OCI-LY7 (cell line): Measurements from ENCODE around the gene TEKT5. TPM values are rescaled to one million over a fixed set of nuclear protein-coding genes. Genes with fewer than 3 reads are reported as not detected.

Source experiments
- BruUV-seq: library from RNA; stranded (reverse); fragments of 400-500 nt; replicated peaks from 2 replicates; lab custom pipeline; 2021; lab: Mats Ljungman, UMichigan
- CTCF ChIA-PET: fragments of 300-600 bp; sonication (Branson Sonifier 250); formaldehyde crosslinking; loops from one replicate; lab custom pipeline; 2022; ENCODE audit warnings: antibody characterized with exemption; ENCODE audit not compliant: unreplicated experiment; lab: Charles Lee
- POLR2A ChIA-PET: fragments of 300-600 bp; sonication (Branson Sonifier 250); formaldehyde crosslinking; loops from one replicate; lab custom pipeline; 2022; ENCODE audit warnings: antibody characterized with exemption; lab: Charles Lee
- DNase-seq: peaks from one replicate; pipeline ENCODE4 v3.0.0-alpha.2; 2015; ENCODE audit warnings: low spot score
- H2AFZ ChIP-seq: fragments of 200-600 bp; sonication (generic), shearing (Covaris generic); 2 replicates; pipeline ENCODE4 v1.6.1; 2014; ENCODE audit warnings: mild to moderate bottlenecking, antibody characterized with exemption, low read length, moderate library complexity
- H3K27ac ChIP-seq: fragments of 200-600 bp; sonication (generic); 2 replicates; pipeline ENCODE4 v1.5.1; 2014; ENCODE audit warnings: mixed run types, low read depth, mild to moderate bottlenecking, moderate library complexity, low read length, inconsistent platforms; ENCODE audit not compliant: poor library complexity, severe bottlenecking
- H3K36me3 ChIP-seq: fragments of 200-600 bp; sonication (generic); 2 replicates; pipeline ENCODE4 v1.6.1; 2014; ENCODE audit warnings: mild to moderate bottlenecking, antibody characterized with exemption, low read length, moderate library complexity, mixed read lengths; ENCODE audit not compliant: insufficient read depth
- H3K4me1 ChIP-seq: fragments of 200-600 bp; sonication (generic); 2 replicates; pipeline ENCODE4 v1.5.1; 2014; ENCODE audit warnings: mild to moderate bottlenecking, low read length; ENCODE audit not compliant: insufficient read depth, poor library complexity, severe bottlenecking
- H3K4me2 ChIP-seq: fragments of 200-600 bp; sonication (generic); 2 replicates; pipeline ENCODE4 v1.6.1; 2014; ENCODE audit warnings: mild to moderate bottlenecking, low read length
- H3K4me3 ChIP-seq: fragments of 200-600 bp; sonication (generic); 2 replicates; pipeline ENCODE4 v1.5.1; 2014; ENCODE audit warnings: mild to moderate bottlenecking, low read depth, low read length; ENCODE audit not compliant: poor library complexity, severe bottlenecking
- H3K79me2 ChIP-seq: fragments of 200-600 bp; sonication (generic); 2 replicates; pipeline ENCODE4 v1.6.1; 2016; ENCODE audit warnings: low read depth, mild to moderate bottlenecking, low read length, moderate library complexity, mixed read lengths; ENCODE audit not compliant: insufficient read depth
- H3K9me2 ChIP-seq: fragments of 200-600 bp; sonication (generic); 2 replicates; pipeline ENCODE4 v1.6.1; 2016; ENCODE audit warnings: mild to moderate bottlenecking, low read length, mixed read lengths; ENCODE audit not compliant: insufficient read depth
- H3K9me3 ChIP-seq: fragments of 200-600 bp; sonication (generic); 2 replicates; pipeline ENCODE4 v1.6.1; 2014; ENCODE audit warnings: mild to moderate bottlenecking, mixed run types, low read length, mixed read lengths
- H4K20me1 ChIP-seq: fragments of 200-600 bp; sonication (generic); 2 replicates; pipeline ENCODE4 v1.6.1; 2014; ENCODE audit warnings: mild to moderate bottlenecking, antibody characterized with exemption, low read length, moderate library complexity, mixed read lengths; ENCODE audit not compliant: insufficient read depth
- CTCF ChIP-seq: fragments of 200-600 bp; sonication (generic); conservative IDR thresholded peaks from 2 replicates; pipeline ENCODE4 v1.5.1; 2014; ENCODE audit warnings: mild to moderate bottlenecking, antibody characterized with exemption, low read length, moderate library complexity, mixed read lengths
- EZH2phosphoT487 ChIP-seq: fragments of 200-600 bp; sonication (generic); IDR thresholded peaks from 2 replicates; pipeline ENCODE4 v1.6.1; 2018; ENCODE audit warnings: low read depth, borderline replicate concordance, mild to moderate bottlenecking, mixed run types, antibody characterized with exemption, low read length, moderate library complexity, mixed read lengths
- intact Hi-C: fragments of 100-400 bp; cut with micrococcal nuclease; formaldehyde crosslinking; loops from one replicate; pipeline ENCODE4 v1.10.0; 2022; ENCODE audit not compliant: unreplicated experiment
- total RNA-seq, 2 experiments: library from RNA; depleted of rRNA in 1 of 2; stranded (reverse); fragments of >200 nt in 1 of 2; shearing (Covaris generic) in 1 of 2; gene quantifications; 2 replicates each; pipeline ENCODE4 v1.2.3, GENCODE V29; 2014 to 2022

The TEKT5 gene
- total RNA-seq, 2 experiments from 2014 or later, result 0.32 to 0.74 TPM

GRCh38 chr16:10671729-10672128 is 23.0 kb downstream of the TEKT5 start:
- DNase-seq, result no peak
- Histone ChIP-seq H3K9me2 (no peaks in the 10 kb centered on the region), H3K9me3 (no peaks in the 10 kb centered on the region), H3K4me3 (no peak overlapping the region), H2AFZ (no peak overlapping the region), H3K27ac (no peak overlapping the region), H3K79me2 (no peaks in the 10 kb centered on the region), H3K36me3 (no peaks in the 10 kb centered on the region), H3K4me2 (no peak overlapping the region), H3K4me1 (no peaks in the 10 kb centered on the region), H4K20me1 (no peaks in the 10 kb centered on the region)
- no TSS peak for BruUV-seq
- POLR2A ChIA-PET, result no interaction called here
- intact Hi-C loops, result no loop called here
- TF ChIP-seq EZH2phosphoT487 (no peak), CTCF (no peak)
- CTCF ChIA-PET, result no interaction called here

GRCh38 chr16:10669791-10670190 is 24.9 kb downstream of the TEKT5 start:
- DNase-seq, result no peak
- POLR2A ChIA-PET, result no interaction called here
- Histone ChIP-seq H3K4me3 (no peak overlapping the region), H3K9me2 (no peaks in the 10 kb centered on the region), H3K4me2 (no peak overlapping the region), H3K27ac (no peak overlapping the region), H3K79me2 (no peaks in the 10 kb centered on the region), H3K9me3 (no peaks in the 10 kb centered on the region), H2AFZ (no peak overlapping the region), H4K20me1 (no peaks in the 10 kb centered on the region), H3K36me3 (no peaks in the 10 kb centered on the region), H3K4me1 (no peaks in the 10 kb centered on the region)
- no TSS peak for BruUV-seq
- no peak for TF ChIP-seq EZH2phosphoT487
- no peak for TF ChIP-seq CTCF
- intact Hi-C loops, result no loop called here
- CTCF ChIA-PET, result no interaction called here

- BruUV-seq, result no TSS peak
Observed at GRCh38 chr16:10668322-10669045, 26.2 kb downstream of the TEKT5 start.

More at GRCh38 chr16:10668322-10669045, 26.2 kb downstream of the TEKT5 start:
- Histone ChIP-seq H3K79me2 (no peaks in the 10 kb centered on the region), H3K36me3 (no peaks in the 10 kb centered on the region), H3K9me3 (no peaks in the 10 kb centered on the region), H3K4me1 (no peaks in the 10 kb centered on the region), H3K27ac (no peak overlapping the region), H3K4me2 (no peak overlapping the region), H3K9me2 (no peaks in the 10 kb centered on the region), H2AFZ (no peak overlapping the region), H3K4me3 (no peak overlapping the region), H4K20me1 (no peaks in the 10 kb centered on the region)
- POLR2A ChIA-PET, result interaction anchor here (0.7 kb wide), 1 partner anchor 305 kb away, joined by 4 read pairs; no protein-coding TSS in a partner anchor
- intact Hi-C loops, result no loop called here
- CTCF ChIA-PET, result no interaction called here
- DNase-seq, result peak; percentile 21
- TF ChIP-seq CTCF (peak; percentile 72), EZH2phosphoT487 (no peak)
